Ishikawa (cell line): Measurements from ENCODE around the gene RAF1.

Experiments
- EP300 ChIP-seq: IDR thresholded peaks from 2 replicates; pipeline ENCODE4 v1.6.1; 2012; ENCODE audit warnings: borderline replicate concordance
- MAX ChIP-seq: IDR thresholded peaks from 2 replicates; pipeline ENCODE4 v1.6.1; 2012
- TAF1 ChIP-seq: IDR thresholded peaks from 2 replicates; pipeline ENCODE4 v1.6.1; 2012; ENCODE audit warnings: low read depth, mild to moderate bottlenecking
- TF ChIP-seq, protein P1 (sequence below): IDR thresholded peaks from 2 replicates; pipeline ENCODE4 v1.6.1; 2012

DNA sequence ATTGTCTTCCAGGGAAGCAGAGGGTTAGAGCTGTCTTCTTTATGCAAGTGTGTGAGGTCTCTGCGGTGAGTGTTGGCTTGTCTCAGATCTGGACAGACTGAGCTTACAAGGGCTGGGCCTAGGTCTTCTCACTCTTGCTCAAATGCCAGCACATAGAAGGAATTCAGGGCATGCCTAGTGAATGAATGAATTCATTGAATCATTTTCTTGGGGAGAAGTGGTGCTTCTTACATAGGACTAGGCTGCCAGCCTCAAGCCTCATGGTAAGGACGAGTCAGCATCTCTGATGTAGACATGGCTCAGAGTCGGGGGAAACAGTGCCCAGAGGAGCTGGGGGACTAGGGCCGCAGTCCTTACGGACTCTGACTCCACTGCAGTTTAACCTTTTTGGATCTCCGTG lies 89.8 kb downstream of the RAF1 start:
- no peak for TF ChIP-seq MAX
- no peak for TF ChIP-seq EP300
- TF ChIP-seq TAF1: no peak
- TF ChIP-seq, protein P1, sequence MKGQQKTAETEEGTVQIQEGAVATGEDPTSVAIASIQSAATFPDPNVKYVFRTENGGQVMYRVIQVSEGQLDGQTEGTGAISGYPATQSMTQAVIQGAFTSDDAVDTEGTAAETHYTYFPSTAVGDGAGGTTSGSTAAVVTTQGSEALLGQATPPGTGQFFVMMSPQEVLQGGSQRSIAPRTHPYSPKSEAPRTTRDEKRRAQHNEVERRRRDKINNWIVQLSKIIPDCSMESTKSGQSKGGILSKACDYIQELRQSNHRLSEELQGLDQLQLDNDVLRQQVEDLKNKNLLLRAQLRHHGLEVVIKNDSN: no peak
